GM18505 (cell line): ENCODE results near the gene C1orf74.

ENCODE experiments used
- ATAC-seq: cut with Tn5 transposase; IDR thresholded peaks from one replicate; pipeline ENCODE4 v1.9.1; 2021; ENCODE audit not compliant: unreplicated experiment
- POLR2A ChIP-seq: IDR thresholded peaks from 4 replicates; pipeline ENCODE4 v1.6.1; 2011; ENCODE audit warnings: borderline replicate concordance; ENCODE audit not compliant: insufficient read depth, insufficient read length; ENCODE audit errors: extremely low read depth

C1orf74 gene

DNA sequence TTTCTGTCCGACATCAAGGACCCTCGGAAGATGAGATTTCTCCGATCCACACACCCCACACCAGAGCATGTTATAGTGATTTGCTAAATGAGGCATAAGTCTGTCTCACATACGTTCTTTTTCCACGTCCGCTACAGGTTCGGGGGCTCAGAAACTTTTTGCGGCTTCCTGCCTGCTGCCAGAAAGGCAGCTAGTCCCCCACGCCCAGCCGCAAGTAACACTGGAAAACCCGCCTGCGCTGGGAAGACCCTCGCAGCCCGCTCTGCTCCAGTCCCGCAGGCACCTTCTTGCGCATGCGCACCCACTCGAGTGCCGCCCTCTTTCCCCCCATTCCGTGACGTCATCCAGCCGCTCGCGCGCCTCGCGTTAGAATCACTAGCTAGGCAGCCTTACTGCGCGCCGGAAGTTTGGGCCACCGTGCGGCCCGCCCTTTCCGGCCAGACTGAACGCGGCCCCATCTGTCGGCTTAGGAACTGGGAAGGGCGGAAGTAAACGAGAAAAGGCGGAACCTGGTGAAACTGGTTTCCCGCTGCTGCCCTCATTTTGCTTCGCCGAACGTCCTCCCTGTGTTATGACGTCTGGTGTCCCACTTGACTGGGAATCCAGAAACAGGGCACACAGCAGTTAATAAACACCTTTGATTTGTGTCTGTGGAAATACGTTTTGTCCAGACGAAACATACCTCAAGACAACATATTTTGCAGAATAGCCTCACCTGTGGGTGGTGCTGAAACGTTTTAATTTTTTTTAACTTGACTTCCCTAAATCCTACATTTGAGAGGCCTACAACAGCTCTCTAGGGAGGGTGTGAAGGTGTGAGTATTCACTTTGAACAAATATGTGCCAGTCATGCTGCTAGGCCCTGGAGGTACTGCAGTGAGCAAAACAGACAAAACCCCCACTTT, at the start of gene C1orf74:
C1orf74 (minus strand) TSS at position 295 of the 905 bp plus-strand sequence. CDS start 925 bp downstream, outside the sequence.
- peak; percentile 98 for ATAC-seq
- TF ChIP-seq POLR2A = peak; percentile 95

DNA sequence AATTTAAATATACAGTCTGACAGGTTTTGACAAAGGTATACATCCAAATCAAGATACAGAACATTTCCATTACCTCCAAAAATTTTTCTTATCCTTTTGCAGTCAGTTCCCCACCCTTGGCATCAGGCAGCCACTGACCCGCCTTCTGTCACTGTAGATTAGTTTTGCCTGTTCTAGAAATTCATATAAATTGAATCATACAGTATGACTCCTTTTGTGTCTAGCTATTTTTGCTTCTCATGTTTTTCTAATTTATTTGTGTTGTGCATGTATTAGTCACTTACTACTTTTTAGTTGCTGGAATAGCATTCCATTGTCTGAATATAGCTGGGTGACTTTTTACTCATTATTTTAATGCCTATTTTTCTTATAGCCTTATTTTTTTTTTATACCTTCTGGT, 47.3 kb upstream of the C1orf74 start:
- ATAC-seq = no peak
- no peak for TF ChIP-seq POLR2A

DNA sequence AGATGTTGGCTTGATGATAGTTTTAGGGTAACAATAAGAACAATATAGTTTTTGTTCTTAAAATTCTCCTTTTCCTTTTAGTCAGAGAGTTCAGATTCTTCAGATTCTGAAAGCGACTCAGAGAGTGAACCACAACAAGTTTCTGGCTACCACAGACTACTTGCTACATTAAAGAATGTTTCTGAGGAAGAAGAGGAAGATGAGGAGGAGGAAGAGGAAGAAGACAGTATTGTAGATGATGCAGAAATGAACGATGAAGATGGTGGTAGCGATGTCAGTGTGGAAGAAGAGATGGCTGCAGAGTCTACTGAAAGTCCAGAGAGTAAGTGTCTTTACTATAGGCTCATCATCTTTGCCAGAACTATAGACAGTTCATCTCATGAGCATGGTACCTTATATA, 46.4 kb upstream of the C1orf74 start:
- TF ChIP-seq POLR2A = no peak
- ATAC-seq = no peak

DNA sequence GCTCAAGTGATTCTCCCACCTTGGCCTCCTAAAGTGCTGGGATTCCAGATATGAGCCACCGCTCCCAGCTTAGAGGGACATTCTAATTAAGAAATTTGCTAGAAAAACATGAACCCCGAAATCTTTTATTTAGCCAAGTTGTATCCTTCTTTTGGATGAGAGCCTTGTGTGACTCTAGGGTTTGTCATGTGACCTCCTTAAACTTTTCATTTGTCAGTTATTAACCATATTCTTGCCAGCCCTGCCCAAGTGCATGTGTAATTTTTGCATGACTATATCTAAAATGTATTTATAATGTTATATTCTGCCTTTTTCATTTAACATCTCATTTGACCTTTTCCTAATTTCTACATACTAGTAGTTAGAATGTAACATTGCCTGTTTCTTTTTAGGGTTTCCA, 45.4 kb upstream of the C1orf74 start:
- TF ChIP-seq POLR2A = no peak
- no peak for ATAC-seq

DNA sequence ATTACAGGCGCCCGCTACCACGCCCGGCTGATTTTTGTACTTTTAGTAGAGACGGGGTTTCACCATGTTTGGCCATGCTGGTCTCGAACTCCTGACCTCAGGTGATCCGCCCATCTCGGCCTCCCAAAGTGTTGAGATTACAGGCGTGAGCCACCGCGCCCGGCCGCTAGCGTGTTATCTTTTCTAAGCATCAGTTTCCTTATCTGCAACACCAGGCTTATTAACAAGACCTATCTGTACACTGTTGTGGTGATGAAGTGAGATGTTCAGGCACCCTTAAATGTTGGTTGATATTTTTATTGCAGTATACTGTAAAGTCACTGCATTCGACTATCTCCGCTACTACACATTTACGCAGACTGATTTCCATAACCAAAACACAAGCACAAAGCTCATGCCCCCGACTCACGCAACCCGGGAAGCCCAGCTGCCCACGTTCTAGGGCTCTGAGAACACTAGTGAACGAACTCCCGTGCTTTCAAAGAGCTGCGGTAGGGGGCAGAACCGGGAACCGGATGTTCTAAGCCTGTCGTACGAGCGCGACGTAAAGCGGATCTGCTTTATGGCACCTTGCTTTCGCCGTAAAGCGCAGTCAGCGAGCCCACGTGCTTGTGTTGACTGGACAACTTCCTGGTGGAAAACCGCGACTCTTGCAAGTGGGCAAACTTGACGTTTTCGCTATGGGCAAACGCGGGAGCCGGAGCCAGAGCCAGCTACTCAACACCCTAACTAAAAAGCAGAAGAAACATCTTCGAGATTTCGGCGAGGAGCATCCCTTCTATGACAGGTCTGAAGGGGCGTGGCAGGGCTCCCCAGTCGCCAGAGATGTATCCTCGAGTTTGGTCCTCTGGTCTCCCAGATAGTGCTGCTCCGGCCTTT, 43.3 kb upstream of the C1orf74 start, which contains the start of gene UTP25:
UTP25 (plus strand) TSS at position 589 of the 879 bp plus-strand sequence; CDS start at position 681, 92 bp downstream.
- TF ChIP-seq POLR2A = peak; percentile 62
- peak; percentile 85 for ATAC-seq

DNA sequence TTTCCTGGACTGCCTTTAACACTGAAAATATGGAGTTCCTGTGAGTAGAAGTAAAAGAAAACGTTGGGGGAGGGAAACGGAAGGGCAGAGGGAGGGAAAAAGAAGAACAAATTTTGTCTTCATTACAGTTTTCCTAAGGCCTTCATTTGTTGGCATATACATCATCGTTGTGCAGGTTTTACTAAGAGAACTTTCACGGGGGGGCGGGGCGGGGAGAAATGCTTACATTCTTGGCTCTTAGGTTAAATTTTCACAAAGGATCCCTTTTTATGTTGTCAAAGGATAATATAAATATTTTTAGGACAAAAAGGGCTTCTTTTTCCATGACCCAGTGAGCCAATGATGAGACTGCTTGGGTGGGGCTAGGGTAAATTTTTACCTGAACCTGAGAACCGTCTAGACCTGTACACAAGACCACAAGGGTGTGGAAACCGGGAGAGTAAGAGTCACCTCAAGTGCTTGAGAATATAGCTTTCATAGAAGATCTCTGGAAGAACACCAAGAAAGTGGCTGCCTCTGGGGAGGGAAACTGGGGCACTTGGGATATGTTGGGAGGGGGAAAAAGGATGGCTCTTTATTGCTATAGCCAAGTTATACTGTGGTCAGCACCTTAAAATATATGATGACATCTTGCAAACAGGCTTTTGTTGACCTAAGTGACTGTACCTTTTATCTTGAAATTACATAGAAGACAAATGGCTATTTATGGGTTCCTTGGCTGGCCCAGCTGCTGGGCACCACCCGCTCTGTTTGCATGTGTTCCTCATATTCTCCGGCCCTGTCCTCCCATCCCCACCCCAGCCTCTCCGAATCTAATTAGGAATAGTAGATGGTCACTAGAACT, 41.5 kb upstream of the C1orf74 start:
- no peak for TF ChIP-seq POLR2A
- ATAC-seq = no peak

DNA sequence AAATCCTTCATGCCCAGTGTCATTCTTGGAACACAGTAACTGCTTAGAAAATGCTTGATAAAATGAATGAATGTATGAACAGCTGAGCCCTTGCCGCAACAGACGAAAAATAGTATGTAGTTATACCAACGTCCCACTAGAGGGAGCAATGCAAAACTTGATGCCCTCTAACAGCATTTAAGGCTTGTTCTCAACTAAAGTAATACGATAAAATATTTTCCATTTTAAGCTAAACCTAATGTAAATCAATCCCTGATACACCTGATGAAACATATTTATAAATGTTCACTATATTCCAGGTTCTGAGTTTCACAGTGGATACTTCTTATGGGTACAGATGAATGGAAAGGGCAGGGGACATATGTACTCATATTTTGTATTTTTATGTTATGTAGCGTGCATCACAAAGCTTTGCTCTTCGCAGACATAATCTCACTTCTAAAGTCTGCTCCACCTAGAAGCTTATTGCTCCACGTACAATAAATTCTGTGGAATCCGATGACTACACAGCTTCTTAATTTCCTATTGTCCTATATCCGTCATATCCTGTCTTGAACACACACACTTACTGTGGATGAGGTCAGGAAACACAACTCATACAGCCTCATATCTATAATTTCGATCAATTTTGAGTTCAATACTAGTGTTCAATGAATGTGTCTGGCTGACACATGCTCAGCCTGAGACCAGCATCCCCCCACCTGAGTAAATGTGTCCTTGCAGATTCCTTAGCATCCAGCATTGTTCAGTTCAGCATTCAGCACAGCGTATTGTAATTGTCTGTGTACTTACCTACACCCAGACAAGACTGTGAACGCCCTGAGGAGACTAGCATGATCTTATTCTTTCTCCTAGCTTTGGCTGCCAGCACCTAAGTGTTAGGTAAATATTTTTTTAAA, 39.0 kb upstream of the C1orf74 start:
- TF ChIP-seq POLR2A = no peak
- ATAC-seq = no peak

DNA sequence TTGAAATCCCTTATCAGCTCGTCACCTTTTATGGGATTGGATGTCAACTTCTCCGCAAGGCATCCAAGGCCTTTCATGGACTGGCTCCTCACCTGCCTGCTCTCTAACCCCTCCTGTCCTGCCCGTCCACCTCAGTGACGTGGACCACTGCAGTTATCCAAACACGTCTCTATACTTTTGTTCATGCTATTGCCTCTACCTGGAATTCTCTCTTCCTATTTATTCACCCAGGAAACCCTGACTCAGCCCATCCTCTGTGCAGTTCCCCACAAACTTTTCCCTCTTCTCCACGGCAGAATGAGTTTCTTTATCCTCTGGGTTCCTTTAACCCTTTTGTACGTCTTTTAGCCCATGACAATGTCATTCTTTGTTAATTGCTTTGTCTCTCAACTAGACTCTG, 38.3 kb upstream of the C1orf74 start:
- ATAC-seq = no peak
- TF ChIP-seq POLR2A = no peak

DNA sequence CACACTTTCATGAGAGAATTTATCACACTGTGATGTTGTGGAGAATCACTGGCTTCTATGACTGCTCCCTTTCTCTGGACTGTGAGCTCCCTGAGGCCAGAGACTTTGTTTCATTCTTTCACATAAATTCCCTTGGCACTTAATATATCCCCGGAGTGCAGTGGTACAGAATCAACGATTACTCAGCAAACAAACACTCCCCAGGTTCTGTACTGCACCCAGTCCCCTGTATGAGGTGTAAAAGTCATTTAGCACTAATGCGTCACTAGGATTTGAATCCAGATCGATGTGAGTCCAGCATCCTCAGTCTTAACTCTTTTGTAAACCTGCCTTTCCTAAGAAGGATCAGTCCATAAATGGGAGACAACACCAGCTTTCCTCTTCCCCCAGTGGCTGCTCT, 36.6 kb upstream of the C1orf74 start:
- ATAC-seq = no peak
- no peak for TF ChIP-seq POLR2A

DNA sequence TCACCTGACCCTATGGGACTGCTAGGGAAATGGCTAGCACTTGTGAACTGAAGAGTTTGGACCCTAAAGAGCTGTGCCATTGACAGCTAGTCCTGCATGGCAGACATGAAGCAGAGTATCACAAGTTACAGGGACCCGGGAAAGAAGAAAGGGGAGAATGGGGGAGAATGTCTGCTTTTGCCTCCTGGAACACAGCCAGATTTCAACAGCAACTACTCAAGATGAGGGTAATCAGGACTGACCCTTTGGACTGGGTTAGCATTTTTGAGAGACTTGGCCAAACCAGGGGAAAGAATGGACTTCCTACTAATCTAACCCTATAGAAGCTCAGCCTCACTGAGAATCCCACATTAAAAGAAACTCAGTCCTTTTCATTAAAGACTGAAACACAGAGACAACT, 34.7 kb upstream of the C1orf74 start:
- no peak for ATAC-seq
- TF ChIP-seq POLR2A = no peak

DNA sequence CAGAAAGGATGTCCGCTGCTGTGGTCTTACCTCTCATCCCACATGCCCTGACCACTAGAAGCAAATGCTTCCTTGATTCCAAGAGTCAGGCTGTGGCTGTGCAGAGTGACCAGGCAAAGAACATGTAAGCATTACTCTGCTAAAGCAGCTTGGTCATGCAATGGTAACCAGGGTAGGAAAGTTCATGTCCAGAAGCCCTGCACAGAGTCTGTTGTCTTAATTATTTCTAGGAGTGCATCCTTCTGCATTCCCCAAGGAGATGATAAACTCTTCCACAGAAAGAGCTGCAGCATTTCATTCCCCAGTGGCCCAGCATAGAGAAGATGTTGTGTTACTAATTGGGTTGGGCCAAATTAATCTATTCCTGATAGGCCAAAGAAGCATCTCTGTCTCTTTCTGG, 33.3 kb upstream of the C1orf74 start:
- ATAC-seq = no peak
- no peak for TF ChIP-seq POLR2A

DNA sequence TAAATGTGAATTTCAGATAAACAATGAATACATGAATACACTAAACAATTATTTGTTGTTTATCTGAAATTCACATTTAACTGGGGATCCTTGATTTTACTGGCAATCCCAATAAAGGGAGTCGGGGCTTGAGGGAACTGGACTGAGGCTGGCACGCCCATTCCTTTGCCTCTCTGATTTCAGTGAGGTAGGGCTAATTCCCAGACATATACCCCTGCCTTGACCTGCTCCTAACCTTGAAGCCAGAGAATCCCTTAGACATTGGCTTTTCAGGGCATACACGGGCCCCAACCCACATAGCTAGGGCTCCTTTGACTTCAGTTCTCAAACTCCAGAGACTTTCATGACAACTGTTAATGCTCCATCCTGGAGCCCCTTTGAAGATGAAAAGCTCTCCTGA, 32.6 kb upstream of the C1orf74 start:
- TF ChIP-seq POLR2A = no peak
- no peak for ATAC-seq
